Kidney (tissue), 14 donors: ENCODE results near the gene FUBP3. TPM values are rescaled to one million over a fixed set of nuclear protein-coding genes. Genes with fewer than 3 reads are reported as not detected.

Source experiments
- DNase-seq, 5 donors: peaks; one replicate each; pipeline ENCODE4 v3.0.0-alpha.2; 2013 to 2020
- FAIRE-seq: peaks from 2 replicates; lab custom pipeline; 2012; peaks lifted over from hg19 to GRCh38; lab: Jason Lieb, UNC
- H3K27ac ChIP-seq, 2 donors: one replicate each; pipeline ENCODE4 v1.7.0; 2013; ENCODE audit warnings: low read depth in 2 of 2, low read length in 2 of 2, inconsistent platforms in 1 of 2
- H3K27me3 ChIP-seq: one replicate; pipeline ENCODE4 v1.7.1; 2013; ENCODE audit warnings: low read length, inconsistent platforms; ENCODE audit not compliant: control insufficient read depth, insufficient read depth
- H3K36me3 ChIP-seq, 3 donors: one replicate each; pipeline versions ENCODE4 v1.7.0 to v1.7.1; 2013; ENCODE audit warnings: low read length in 3 of 3, control low read depth in 1 of 3, inconsistent platforms in 1 of 3; ENCODE audit not compliant: insufficient read depth in 3 of 3, control insufficient read depth in 2 of 3
- H3K4me1 ChIP-seq, 3 donors: one replicate each; pipeline versions ENCODE4 v1.7.0 to v1.7.1; 2013; ENCODE audit warnings: low read length in 3 of 3, inconsistent platforms in 1 of 3, low read depth in 1 of 3; ENCODE audit not compliant: control insufficient read depth in 2 of 3, insufficient read depth in 2 of 3
- H3K4me3 ChIP-seq, 3 donors: one replicate each; pipeline versions ENCODE4 v1.7.0 to v1.8.1; 2013; ENCODE audit warnings: low read length in 3 of 3, control low read depth in 1 of 3, inconsistent platforms in 1 of 3
- H3K9ac ChIP-seq, 3 donors: one replicate each; pipeline versions ENCODE4 v1.7.0 to v1.7.1; 2013; ENCODE audit warnings: low read length in 3 of 3, control low read depth in 1 of 3, inconsistent platforms in 1 of 3
- H3K9me3 ChIP-seq, 3 donors: one replicate each; pipeline versions ENCODE4 v1.7.0 to v1.7.1; 2013; ENCODE audit warnings: low read length in 3 of 3, control low read depth in 1 of 3, inconsistent platforms in 1 of 3; ENCODE audit not compliant: control insufficient read depth in 2 of 3, insufficient read depth in 1 of 3
- intact Hi-C: fragments of 100-400 bp; cut with DNase I; formaldehyde crosslinking; loops from one replicate; pipeline ENCODE4 v1.11.1; 2022
- polyA plus RNA-seq: library from polyadenylated mRNA; stranded (reverse); fragments of 350-450 nt; fragmentation: Illumina TruSeq; extraction: RNeasy Lipid Tissue Mini Kit (QIAGEN cat#74804); gene quantifications from one replicate; pipeline ENCODE4 v1.2.3, GENCODE V29; 2014; ENCODE audit warnings: low read depth, low replicate concordance; ENCODE audit not compliant: insufficient read depth
- total RNA-seq: library from RNA; stranded (reverse); fragmentation: NEBNext Ultra II Directional; extraction: Animal tissue kit (Norgen Biotek cat#: 25700); gene quantifications from one replicate; pipeline ENCODE4 v1.2.1, GENCODE V29; 2021
- TF ChIP-seq, protein P1 (sequence below): IDR thresholded peaks from 3 replicates; pipeline ENCODE4 v1.5.1; 2012; ENCODE audit warnings: mild to moderate bottlenecking, moderate library complexity, borderline replicate concordance; ENCODE audit not compliant: insufficient read depth; ENCODE audit errors: extremely low read depth
- donor health status: control.
- donor health status: control.
- donor health status: control.
- donor health status: control.
- donor health status: control.
- donor health status: DM: yes; HTN: yes; CAD: no.
- donor health status: Normal renal cell carcinoma (clear cell type).

Gene FUBP3
- total and polyA plus RNA-seq, 2 donors from 2014 or later: 19.4 to 44.1 TPM

DNA sequence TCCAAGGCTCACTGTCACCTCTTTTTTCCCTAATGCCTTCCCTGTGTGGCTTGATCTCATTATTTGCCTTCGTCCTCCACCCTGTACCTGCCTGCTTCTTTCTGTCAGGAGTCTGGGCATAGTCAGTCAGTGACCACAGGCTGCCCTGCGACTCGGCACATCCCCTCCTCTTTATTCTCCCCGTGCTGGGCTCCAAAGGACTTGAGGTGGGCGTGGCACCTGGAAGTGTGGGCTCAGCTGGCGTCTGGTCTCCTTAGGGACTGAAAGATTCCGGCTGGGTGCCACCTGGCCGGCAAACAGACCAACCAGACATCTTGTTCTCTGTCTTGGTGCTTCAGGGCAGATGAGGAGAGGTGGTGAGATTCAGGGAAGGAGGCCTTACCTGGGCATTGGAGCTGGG is 55.4 kb downstream of the FUBP3 start:
- no peak for FAIRE-seq
- H3K27ac ChIP-seq: no peak overlapping the region
- no peaks in the 10 kb centered on the region for H3K9me3 ChIP-seq
- DNase-seq: no peak
- H3K9ac ChIP-seq: no peak overlapping the region
- H3K36me3 ChIP-seq: peaks cover 0 to 24% (median 23%) of the 10 kb centered on the region in 3 donors
- no peaks in the 10 kb centered on the region for H3K27me3 ChIP-seq
- TF ChIP-seq, protein P1, sequence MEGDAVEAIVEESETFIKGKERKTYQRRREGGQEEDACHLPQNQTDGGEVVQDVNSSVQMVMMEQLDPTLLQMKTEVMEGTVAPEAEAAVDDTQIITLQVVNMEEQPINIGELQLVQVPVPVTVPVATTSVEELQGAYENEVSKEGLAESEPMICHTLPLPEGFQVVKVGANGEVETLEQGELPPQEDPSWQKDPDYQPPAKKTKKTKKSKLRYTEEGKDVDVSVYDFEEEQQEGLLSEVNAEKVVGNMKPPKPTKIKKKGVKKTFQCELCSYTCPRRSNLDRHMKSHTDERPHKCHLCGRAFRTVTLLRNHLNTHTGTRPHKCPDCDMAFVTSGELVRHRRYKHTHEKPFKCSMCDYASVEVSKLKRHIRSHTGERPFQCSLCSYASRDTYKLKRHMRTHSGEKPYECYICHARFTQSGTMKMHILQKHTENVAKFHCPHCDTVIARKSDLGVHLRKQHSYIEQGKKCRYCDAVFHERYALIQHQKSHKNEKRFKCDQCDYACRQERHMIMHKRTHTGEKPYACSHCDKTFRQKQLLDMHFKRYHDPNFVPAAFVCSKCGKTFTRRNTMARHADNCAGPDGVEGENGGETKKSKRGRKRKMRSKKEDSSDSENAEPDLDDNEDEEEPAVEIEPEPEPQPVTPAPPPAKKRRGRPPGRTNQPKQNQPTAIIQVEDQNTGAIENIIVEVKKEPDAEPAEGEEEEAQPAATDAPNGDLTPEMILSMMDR: no peak
- intact Hi-C loops: no loop called here
- no peaks in the 10 kb centered on the region for H3K4me1 ChIP-seq
- no peak overlapping the region for H3K4me3 ChIP-seq

DNA sequence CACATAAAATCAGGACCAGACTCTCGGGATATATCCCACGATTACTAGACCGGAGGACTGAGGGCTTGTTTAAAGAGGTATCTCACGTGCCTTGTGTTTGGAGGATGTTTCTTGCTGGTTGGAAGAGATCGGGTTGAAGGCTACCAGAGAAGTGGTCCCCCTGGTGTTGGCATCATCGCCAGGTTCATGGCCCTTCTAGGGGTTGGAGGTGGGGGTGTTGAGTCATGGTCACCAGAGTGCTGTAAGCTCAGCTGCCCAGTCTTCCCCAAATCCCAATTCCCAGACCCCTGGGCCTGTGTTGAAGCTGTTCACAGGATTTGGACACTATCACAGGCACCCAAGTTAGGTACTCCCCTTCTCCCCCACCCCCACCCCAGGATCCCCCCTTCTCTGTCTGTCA is 55.9 kb downstream of the FUBP3 start:
- no peak overlapping the region for H3K4me3 ChIP-seq
- FAIRE-seq (no peak), DNase-seq (no peak)
- no peaks in the 10 kb centered on the region for H3K27me3 ChIP-seq
- H3K27ac ChIP-seq: no peak overlapping the region
- H3K9me3 ChIP-seq: no peaks in the 10 kb centered on the region
- H3K4me1 ChIP-seq: no peaks in the 10 kb centered on the region
- TF ChIP-seq, protein P1: no peak
- no peak overlapping the region for H3K9ac ChIP-seq
- intact Hi-C loops: no loop called here
- H3K36me3 ChIP-seq: peaks cover 0 to 23% (median 18%) of the 10 kb centered on the region in 3 donors

DNA sequence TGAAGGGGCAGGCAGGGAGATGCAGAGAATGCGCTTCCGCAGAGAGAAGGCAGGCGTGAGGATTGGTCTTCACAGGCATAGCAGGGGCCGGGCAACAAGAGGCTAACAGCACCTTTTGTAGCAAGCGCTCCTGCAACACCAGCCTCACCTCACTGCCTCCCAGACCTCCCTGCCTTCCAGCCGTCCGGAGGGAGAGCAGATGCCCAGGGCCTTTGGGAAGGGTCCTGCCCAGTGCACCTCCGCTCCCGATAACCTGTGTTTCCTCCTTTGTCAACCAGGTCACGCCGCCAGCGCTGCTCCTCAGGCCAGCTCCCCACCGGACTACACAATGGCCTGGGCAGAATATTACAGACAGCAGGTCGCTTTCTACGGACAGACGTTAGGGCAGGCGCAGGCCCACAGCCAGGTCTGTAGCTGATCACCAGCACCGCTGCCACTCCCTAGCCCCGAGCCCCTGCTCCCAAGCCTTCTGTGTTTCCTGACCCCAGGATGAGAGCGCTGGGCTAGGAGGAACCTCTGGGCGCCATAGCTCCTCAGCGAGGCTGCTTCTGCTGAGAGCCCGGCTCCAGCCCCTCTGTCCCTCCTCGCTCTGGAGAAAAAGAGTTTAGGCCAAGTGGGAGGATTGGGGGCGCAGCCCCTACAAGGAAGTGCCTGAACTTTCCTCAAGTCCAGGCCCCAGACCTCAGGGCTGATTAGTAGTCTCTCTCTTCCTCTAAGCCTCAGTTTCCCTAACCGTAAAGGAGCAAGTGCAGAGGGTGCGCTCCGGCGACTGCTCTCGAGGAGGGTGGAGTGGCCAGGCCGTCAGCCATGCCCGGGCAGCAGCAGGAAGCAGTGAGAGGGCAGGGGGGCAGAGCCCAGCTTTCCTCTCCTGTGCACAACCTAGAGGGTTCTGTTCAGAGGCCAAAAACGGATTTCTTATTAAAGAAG is 56.6 kb downstream of the FUBP3 start:
- no peak overlapping the region for H3K27ac ChIP-seq
- H3K9me3 ChIP-seq: no peaks in the 10 kb centered on the region
- H3K27me3 ChIP-seq: no peaks in the 10 kb centered on the region
- H3K4me1 ChIP-seq: no peaks in the 10 kb centered on the region
- H3K9ac ChIP-seq: no peak overlapping the region
- intact Hi-C loops: no loop called here
- peaks cover 0 to 19% (median 11%) of the 10 kb centered on the region in 3 donors for H3K36me3 ChIP-seq
- H3K4me3 ChIP-seq: no peak overlapping the region
- FAIRE-seq (no peak), DNase-seq (no peak)
- TF ChIP-seq, protein P1: no peak
